ENCODE measurements around the gene ZMAT5.

Gene ZMAT5

GRCh38 chr22:29683536-29683935, 83.3 kb downstream of the ZMAT5 start:
- DNase-seq (ENCODE audit: low read depth), result no peak

Measured in stimulated activated CD8-positive, alpha-beta memory T cell treated with anti-CD3 and anti-CD28 coated beads, Interleukin-12 subunit alpha, Interleukin-12 subunit beta, amount 100 ng/mL, for 1 hour (primary cell).